ENCODE measurements around the gene JAM3. TPM values are rescaled to one million over a fixed set of nuclear protein-coding genes. Genes with fewer than 3 reads are reported as not detected.

JAM3 gene
- total RNA-seq, 1 experiment from 2014 or later = 32.9 TPM

- TF ChIP-seq ATF6 (CRISPR knock-in tag; IDR thresholded peaks at IDR 0.05) = no peak
- TF ChIP-seq JAZF1 (CRISPR knock-in tag; IDR thresholded peaks at IDR 0.05) = no peak
- no peak for TF ChIP-seq ZNF671 (CRISPR knock-in tag; IDR thresholded peaks at IDR 0.05)
Measured at GRCh38 chr11:134033276-134033675, 35.6 kb upstream of the JAM3 start (continued).

GRCh38 chr11:134033696-134034491 lies 35.0 kb upstream of the JAM3 start:
- peak overlapping the region; percentile 50 for H3K4me3 Mint-ChIP-seq
- no peaks in the 10 kb centered on the region; the same call in 1 of the 2 replicates for H3K36me3 Mint-ChIP-seq
- peaks cover 23% of the 10 kb centered on the region for H3K27me3 Mint-ChIP-seq (ENCODE audit: low read depth)
- peaks cover 57% of the 10 kb centered on the region for H3K4me1 Mint-ChIP-seq
- peak; percentile 87 for ATAC-seq
- H3K27ac Mint-ChIP-seq = peak overlapping the region; percentile 88
- DNase-seq (ENCODE audit: low spot score) = peak; percentile 83
- no peaks in the 10 kb centered on the region for H3K9me3 Mint-ChIP-seq
- POLR2A ChIA-PET = interaction anchor here (0.9 to 1.3 kb wide), 4 partner anchors 12 to 99 kb away, joined by 3 to 4 read pairs (median 3); no protein-coding TSS in a partner anchor
- TF ChIP-seq NR2C2 (CRISPR knock-in tag; IDR thresholded peaks at IDR 0.05) = no peak
- no peak for TF ChIP-seq HMGXB4 (CRISPR knock-in tag; IDR thresholded peaks at IDR 0.05)
- TF ChIP-seq JUN (CRISPR knock-in tag; IDR thresholded peaks at IDR 0.05) = no peak
- 0 out of 2 replicates have a peak, but pooled peaks have one; percentile 46 for TF ChIP-seq ETV6 (CRISPR knock-in tag; IDR thresholded peaks at IDR 0.05)
- peak; percentile 84 for TF ChIP-seq ZNF423 (CRISPR knock-in tag; IDR thresholded peaks at IDR 0.05)
- TF ChIP-seq AFF4 (CRISPR knock-in tag; IDR thresholded peaks at IDR 0.05; ENCODE audit: borderline replicate concordance) = no peak
- no peak for TF ChIP-seq NR3C1 (CRISPR knock-in tag; conservative IDR thresholded peaks at IDR 0.05; ENCODE audit: low read depth)
- no peak for TF ChIP-seq NFYB (CRISPR knock-in tag; conservative IDR thresholded peaks at IDR 0.05; ENCODE audit: low read depth)
- TF ChIP-seq FOXP4 (CRISPR knock-in tag; IDR thresholded peaks at IDR 0.05) = no peak
- TF ChIP-seq ZNF121 (CRISPR knock-in tag; IDR thresholded peaks at IDR 0.05) = 0 out of 2 replicates have a peak, but pooled peaks have one; percentile 38
- TF ChIP-seq FOXJ3 (CRISPR knock-in tag; IDR thresholded peaks at IDR 0.05; ENCODE audit: borderline replicate concordance) = no peak
- TF ChIP-seq MAX (CRISPR knock-in tag; IDR thresholded peaks at IDR 0.05) = peak; percentile 61
- TF ChIP-seq ZNF317 (CRISPR knock-in tag; IDR thresholded peaks at IDR 0.05; ENCODE audit: borderline replicate concordance, low read depth) = no peak
- CTCF ChIA-PET = interaction anchor here (0.6 to 9.1 kb wide), 12 partner anchors 9 to 116 kb away, joined by 3 to 125 read pairs (median 6); no protein-coding TSS in a partner anchor

Measured in WTC11 (cell line).